Fibroblast of gingiva (primary cell): Measurements from ENCODE around the gene SPN.
"Not testable (repeated sequence)": the region's sequence is repeated elsewhere in the genome, so short reads cannot be mapped to it uniquely, and the experiment has no call there.

ENCODE experiments used
- DNase-seq: peaks from one replicate; pipeline ENCODE4 v3.0.0-alpha.2; 2011; ENCODE audit warnings: low read depth

Gene SPN

GRCh38 chr16:29701214-29701555 lies 38.1 kb downstream of the SPN start:
- DNase-seq = no peak

- no peak for DNase-seq
Observed at GRCh38 chr16:29702269-29702668, 39.2 kb downstream of the SPN start.

- DNase-seq = no peak
Observed at GRCh38 chr16:29705030-29705429, 42.0 kb downstream of the SPN start.

GRCh38 chr16:29707160-29707559 lies 44.1 kb downstream of the SPN start:
- DNase-seq = not testable (repeated sequence)

GRCh38 chr16:29708917-29709600 lies 46.0 kb downstream of the SPN start:
- no peak for DNase-seq

GRCh38 chr16:29709657-29710056 lies 46.6 kb downstream of the SPN start:
- DNase-seq = not testable (repeated sequence)

GRCh38 chr16:29710227-29711219 lies 47.5 kb downstream of the SPN start:
- DNase-seq = peak; percentile 52

GRCh38 chr16:29712809-29713208 lies 49.8 kb downstream of the SPN start:
- DNase-seq = no peak

GRCh38 chr16:29714396-29714795 lies 51.3 kb downstream of the SPN start:
- no peak for DNase-seq

GRCh38 chr16:29714972-29715371 lies 51.9 kb downstream of the SPN start:
- no peak for DNase-seq

GRCh38 chr16:29717113-29717512 lies 54.1 kb downstream of the SPN start:
- no peak for DNase-seq

GRCh38 chr16:29719063-29719462 lies 56.0 kb downstream of the SPN start:
- no peak for DNase-seq
